Transverse colon (tissue), 3 donors: Measurements from ENCODE around the gene RAP1GAP2.

ENCODE experiments used
- CTCF ChIP-seq, 5 experiments: fragments of 200-600 bp in 3 of 5; fragments of 450-650 bp in 2 of 5; sonication (generic) in 3 of 5; IDR thresholded peaks; 1 replicate in 2 of 5; 2 replicates in 3 of 5; pipeline ENCODE4 v1.5.1; 2016 to 2017; ENCODE audit warnings: antibody characterized with exemption in 5 of 5, inconsistent platforms in 3 of 5, mild to moderate bottlenecking in 2 of 5, moderate library complexity in 1 of 5
- EP300 ChIP-seq: sonication (generic); formaldehyde crosslinking; IDR thresholded peaks from one replicate; pipeline ENCODE4 v1.6.1; 2017; ENCODE audit warnings: antibody characterized with exemption, low read depth
- POLR2A ChIP-seq: fragments of 450-650 bp; IDR thresholded peaks from one replicate; pipeline ENCODE4 v1.6.1; 2016; ENCODE audit warnings: antibody characterized with exemption, mild to moderate bottlenecking, moderate library complexity

- no peak for TF ChIP-seq CTCF (IDR thresholded peaks at IDR 0.05)
- no peak for TF ChIP-seq POLR2A
- TF ChIP-seq EP300: no peak
Measured at GRCh38 chr17:2958706-2959222, 162.5 kb downstream of the RAP1GAP2 start.
